GM19372 (cell line): ENCODE data around the gene CEP72.
"Not testable (repeated sequence)": the region's sequence is repeated elsewhere in the genome, so short reads cannot be mapped to it uniquely, and the experiment has no call there.

Source experiments
- ATAC-seq: cut with Tn5 transposase; IDR thresholded peaks from one replicate; pipeline ENCODE4 v1.9.1; 2021; ENCODE audit warnings: mild to moderate bottlenecking, low read depth, moderate library complexity; ENCODE audit not compliant: unreplicated experiment

Gene CEP72

DNA sequence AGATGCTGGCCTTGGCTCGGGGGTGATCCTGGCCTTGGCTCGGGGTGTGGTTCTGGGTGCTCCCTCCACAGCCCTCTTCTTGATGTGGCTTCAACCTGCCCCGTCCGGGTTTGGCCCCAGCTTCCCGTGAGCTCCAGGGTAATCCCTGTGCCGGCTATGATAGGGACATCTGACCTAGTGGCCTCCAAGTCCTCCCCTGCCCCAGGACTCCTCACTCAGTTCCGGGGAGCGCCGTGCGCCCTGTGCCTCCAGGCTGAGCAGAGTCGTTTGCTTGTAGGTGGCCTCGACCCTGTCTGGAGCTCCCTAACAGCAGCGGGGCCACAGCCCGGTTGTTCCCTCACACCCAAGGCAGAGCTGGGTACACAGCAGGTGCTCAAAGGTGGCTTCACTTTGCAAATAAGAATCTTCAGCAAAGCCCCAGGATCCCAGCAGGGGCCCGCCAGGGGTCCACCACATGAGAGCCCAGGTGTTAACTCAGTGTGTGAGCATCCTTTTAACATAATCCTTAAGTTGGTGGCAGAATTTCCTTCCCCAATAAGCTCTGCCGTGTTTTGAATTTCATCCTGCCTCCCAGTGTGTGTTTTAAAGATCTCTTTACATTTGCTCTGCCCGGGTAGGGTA is 32.3 kb upstream of the CEP72 start:
- no peak for ATAC-seq

DNA sequence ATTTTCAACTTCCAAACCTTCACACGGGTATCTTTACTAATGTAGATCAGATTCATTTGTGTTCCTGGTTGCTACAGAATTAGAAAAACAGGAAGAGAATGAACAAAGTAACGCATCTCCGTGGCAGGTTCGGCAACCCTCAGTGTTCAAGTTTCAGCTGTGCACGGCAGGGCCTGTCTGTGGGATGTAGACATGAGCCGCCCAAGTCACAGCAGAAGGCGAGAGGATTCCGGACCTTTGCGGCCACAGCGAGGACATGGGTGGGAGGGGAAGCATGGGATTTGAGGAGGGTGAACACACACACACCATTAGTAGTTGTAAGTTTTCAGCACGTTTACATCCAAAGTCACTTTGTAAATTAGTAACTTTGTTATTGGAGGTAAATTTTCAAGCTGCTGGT is 31.7 kb upstream of the CEP72 start:
- ATAC-seq = no peak

DNA sequence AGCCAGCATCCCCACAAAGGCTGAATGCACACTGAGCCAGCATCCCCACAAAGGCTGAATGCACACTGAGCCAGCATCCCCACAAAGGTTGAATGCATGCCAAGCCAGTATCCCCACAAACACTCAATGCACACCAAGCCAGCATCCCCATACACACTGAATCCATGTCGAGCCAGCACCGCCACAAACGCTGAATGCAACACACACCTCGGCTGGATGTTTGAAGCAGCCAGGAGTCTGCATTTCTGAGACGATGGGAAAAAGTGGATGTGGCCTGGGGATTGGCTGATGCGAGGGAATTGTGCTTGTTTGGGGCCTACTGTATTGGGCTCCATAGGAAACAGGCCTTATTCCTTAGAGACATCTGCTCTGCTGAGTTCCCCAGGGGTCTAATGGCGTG is 30.9 kb upstream of the CEP72 start:
- no peak for ATAC-seq

DNA sequence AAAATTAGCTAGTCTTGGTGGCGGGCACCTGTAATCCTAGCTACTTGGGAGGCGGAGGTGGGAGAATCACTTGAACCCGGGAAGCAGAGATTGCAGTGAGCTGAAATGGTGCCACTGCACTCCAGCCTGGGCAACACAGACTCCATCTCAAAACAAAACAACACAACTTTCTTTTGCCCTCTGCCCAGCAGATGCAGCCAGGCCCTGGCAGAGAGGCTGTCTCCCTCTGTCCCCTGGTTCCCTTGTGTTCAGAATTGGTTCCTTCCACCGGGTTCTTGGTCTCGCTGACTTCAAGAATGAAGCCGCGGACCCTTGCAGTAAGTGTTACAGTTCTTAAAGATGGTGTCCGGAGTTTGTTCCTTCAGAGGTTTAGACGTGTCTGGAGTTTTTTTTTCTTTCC is 30.2 kb upstream of the CEP72 start:
- ATAC-seq = no peak

DNA sequence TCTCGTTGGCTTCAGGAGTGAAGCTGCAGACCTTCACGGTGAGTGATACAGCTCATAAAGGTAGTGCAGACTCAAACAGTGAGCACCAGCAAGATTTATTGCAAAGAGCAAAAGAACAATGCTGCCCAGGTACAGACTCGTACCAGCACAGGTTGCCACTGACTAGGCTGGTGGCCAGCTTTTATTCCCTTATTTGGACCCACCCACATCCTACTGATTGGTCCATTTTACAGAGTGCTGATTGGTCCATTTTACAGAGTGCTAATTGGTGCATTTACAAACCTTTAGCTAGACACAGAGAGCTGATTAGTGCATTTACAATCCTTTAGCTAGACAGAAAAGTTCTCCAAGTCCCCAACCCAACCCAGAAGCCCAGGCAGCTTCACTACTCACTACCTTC is 29.7 kb upstream of the CEP72 start:
- ATAC-seq = not testable (repeated sequence)

DNA sequence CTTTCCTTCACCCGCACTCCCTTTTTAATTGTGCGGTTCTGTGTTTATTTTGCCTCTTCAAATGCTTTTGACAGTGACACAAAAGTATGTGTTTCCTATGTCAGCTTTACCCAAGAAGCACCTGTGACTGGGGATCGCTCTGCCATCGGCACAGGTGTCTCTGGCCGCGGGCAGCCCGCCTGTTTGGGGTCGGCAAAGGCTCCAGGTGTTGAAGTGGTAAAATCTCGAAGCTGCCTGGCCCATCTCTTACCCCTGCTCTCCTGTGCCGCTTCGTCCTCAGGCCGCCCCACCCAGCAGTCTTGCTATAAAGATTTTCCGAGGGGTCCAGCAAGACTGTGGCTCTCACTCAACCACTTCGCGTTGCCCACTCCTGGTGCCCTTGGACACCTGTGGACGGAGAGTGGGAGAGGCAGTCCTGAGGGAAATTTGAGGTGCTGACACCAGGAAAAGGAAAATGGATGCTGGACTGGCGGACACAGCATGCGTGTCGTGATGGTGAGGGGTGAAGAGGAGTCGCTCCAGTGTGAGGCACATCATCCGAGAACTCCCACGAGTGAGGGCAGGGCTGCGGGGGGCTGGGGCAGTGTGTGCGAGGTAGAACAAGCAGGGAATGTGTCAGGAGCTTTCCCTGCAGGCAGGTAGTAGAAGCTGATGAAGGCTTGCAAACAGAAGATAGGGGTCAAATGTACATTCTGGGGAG is 29.1 kb upstream of the CEP72 start:
- no peak for ATAC-seq

DNA sequence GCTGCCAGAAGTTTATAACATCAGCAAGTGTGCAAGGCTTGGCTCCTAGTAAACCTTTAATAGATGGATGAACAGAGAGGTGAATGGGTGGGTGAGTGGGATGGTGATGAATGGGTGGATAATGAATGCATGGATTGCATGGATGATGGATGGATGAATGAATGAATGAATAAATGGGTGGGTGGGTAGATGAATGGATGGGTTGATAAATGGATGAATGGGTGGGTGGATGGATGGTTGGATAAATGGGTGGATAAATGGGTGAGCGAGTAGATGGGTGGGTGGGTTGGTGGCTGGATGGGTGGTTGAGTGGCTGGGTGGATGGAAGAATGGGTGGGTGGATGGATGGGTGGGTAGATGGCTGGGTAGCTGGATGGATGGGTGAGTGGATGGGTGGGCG is 28.5 kb upstream of the CEP72 start:
- ATAC-seq = no peak

DNA sequence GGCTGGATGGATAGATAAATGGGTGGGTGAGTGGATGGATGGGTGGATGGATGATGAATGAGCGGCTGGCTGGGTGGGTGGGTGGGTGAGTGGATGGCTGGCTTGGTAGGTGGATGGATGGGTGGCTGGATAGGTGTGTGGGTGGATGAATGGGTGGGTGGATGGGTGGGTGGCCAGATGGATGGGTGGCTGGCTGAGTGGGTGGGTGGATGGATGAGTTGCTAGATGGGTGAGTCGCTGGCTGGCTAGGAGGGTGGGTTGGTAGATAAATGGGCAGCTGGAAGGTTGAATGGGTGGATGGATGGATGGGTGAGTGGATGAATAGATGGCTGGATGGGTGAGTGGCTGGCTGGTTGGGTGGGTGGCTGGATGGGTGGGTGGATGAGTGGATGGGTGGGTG is 27.9 kb upstream of the CEP72 start:
- ATAC-seq = no peak

DNA sequence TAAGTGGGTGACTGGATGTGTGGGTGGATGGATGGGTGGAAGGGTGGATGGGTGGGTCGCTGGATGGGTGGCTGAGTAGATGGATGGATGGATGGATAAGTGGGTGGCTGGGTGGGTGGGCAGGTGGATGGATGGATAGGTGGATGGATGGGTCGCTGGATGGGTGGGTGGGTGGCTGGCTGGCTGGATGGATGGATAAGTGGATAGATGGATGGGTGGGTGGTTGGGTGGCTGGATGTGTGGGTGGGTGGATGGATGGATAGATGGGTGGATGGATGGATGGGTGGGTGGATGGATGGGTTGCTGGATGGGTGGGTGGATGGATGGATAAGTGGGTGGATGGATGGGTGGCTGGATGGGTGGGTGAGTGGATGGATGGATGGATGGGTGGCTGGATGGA is 27.3 kb upstream of the CEP72 start:
- no peak for ATAC-seq

DNA sequence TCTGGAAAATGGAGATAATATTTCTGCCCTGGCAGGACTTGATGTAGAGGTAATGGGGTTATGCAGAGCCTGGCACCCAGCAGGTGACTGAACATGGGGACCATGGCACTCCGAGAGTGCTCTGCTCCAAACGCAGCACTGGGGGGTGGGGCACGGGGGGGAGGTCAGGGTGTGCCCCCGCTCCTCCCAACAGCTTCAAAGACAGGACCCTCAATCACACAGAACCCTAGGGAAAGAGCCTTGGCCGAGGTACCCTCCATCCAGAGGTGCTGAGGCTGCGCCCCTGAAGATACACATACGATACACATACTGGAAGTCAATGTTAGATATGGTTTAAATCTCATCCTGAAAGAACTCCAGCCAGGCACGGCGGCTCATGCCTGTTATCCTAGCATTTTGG is 26.6 kb upstream of the CEP72 start:
- no peak for ATAC-seq

DNA sequence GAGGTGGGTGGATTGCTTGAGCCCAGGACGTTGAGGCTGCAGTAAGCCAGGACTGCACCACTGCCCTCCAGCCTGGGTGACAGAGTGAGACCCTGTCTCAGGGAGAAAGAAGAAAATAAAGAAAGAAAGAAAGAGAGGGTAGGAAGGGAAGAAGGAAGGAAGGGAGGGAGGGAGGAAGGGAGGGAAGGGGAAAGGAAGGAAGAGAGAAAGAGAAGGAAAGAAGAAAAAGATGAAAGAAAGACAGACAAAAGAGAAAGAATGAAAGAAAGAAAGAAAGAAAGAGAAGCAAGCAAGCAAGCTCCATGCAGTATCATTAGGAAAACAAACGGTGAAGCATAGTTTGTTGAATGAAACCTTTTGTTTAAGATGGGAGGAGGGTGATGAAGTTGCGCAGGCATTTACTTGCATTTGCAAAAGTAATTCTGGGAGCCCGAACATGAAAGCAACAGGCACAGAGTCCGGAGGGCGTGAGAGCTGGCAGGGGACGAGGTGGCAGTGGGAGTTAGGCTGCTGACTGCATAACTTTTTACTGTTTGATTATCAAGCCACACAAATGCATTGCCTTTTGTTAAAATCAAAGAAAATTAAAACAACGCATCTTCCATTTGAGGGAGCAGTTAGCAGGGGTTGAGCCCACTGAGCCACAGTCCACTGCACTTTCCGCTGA is 26.0 kb upstream of the CEP72 start:
- ATAC-seq = no peak

DNA sequence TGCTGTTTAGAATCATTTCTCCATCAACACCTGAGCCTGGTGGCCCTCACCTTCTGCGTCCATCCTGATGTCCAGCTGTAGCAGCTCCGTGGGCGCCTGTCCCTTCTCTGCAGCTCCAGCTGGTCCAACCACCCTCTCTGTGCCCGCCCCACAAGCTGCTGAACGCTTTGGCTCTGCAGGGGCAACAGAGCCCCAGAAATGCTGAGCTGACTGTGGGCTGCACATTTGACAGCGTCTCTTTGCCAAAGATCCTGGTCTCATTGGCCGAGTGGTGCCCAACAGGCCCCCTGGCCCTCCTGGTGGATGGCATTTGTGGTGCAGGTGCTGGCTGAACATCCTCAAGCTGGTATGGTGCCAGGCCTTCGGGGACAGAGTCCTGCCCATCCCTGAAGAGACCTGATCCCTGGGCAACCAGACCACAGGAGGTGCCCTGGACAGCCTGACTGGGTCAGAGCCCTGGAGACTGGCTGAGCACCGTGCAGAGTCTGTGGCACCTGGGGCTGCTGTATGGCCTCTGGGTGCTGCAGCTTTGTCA is 25.3 kb upstream of the CEP72 start:
- no peak for ATAC-seq

DNA sequence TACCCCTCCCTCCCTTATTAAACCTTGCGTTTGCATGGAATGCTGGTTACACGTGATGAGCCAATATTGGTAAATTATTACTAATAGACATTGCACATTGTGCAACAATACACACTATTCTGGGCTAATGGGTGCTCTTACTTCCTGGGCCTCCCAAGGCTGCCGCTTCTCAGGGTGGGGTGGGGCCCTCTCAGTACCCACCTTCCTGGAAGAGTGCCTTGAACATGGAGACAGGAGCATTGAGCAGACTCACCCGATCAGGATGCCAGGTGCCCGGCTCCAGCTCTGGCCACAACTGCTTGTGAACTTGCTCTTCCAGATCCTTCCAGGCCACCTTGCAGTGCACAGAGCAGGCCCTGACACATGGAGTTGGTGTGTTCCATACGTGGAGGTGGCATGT is 24.7 kb upstream of the CEP72 start:
- ATAC-seq = no peak

DNA sequence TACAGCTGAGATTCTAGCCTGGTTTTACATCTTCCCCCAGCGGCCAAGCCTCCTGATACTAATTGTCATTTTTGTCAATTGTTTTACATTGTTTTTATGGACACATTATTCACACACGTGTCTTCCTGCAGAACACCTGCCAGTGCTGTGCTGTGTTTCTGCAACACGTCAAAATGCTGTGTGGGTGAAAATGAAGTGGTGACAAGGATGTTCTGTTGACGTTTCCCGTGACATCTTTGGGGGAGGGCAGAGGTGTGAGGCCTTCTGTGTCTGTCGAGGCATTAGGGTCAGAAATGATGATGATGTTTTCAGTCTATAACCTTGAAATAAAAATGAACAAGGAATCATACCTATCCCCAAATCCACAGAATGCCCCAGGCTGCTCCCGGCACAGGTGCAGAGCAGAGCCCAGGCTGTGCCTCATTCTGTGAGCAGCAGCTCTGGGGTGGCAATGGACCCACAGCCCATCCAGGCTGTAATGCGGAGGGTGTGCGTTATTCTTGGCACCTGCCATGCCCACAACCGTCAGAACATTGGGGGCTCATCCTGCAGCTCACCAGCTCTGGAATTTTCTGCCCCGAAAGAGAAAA is 23.6 kb upstream of the CEP72 start:
- no peak for ATAC-seq

DNA sequence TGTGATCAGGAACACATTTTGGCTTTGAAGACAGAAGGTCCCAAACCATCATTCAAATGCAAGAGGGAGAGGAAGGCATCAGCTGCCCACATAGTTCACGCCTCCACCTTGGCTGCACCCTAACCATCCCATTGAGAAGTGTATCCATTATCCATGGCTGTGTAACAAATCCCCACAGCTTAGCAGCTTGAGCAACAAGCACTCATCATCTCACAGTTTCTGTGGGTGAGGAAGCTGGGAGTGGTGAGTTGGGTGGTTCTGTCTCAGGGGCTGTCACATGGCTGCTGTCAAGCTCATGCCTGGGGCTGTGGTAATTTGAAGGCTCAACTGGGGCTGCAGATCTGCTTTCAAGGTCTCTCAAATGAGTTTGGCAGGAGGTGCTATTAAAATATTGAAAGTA is 23.0 kb upstream of the CEP72 start:
- no peak for ATAC-seq

DNA sequence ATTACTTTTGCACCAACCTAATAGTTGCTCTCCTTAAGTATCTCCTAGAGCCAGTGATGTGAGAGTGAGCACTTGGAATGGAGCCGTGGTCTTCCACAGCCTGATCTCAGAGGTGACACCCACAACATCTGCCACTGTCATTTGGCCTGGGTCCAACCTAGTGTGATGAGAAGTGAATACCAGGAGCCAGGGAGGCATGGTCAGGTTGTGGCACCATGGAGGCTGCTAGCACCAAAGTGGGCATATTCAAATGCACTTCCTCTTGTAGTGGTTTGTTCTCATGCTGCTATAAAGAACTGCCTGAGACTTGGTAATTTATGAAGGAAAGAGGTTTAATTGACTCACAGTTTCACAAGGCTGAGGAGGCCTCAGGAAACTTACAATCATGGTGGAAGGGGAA is 22.6 kb upstream of the CEP72 start:
- no peak for ATAC-seq

DNA sequence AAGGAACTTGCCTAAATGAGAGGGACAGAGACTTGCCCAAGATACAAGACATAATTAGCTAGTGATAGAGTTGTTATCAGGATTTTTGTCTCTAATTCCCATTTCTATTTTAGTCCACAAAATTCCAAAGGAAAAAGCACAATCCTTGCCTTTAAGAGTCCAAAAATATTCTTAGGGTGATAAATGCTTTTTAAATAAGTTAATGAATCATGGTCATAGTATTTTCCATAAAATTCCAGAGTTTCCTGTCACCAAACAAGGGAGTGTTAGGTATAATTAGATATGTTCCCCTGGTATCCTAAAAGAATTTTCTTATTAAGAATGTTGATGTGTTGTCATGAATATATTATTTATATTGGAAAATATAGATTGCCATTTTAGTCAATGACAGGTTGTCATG is 21.8 kb upstream of the CEP72 start:
- ATAC-seq = no peak

DNA sequence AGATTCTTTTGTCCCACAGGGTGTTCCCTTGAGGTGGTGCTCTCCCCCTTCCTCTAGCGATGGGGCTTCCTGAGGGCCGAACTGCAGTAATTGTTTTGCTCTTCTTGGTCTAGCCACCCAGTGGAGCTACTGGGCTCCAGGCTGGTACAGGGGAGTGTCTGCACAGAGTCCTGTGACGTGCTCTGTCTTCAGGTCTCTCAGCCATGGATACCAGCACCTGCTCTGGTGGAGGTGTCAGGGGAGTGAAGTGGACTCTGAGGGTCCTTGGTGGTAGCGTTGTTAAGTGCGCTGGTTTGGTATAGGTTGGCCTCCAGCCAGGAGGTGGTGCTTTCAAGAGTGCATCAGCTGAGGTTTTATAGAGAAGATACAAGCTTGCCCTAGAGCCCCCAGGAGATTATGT is 20.4 kb upstream of the CEP72 start:
- ATAC-seq = no peak

DNA sequence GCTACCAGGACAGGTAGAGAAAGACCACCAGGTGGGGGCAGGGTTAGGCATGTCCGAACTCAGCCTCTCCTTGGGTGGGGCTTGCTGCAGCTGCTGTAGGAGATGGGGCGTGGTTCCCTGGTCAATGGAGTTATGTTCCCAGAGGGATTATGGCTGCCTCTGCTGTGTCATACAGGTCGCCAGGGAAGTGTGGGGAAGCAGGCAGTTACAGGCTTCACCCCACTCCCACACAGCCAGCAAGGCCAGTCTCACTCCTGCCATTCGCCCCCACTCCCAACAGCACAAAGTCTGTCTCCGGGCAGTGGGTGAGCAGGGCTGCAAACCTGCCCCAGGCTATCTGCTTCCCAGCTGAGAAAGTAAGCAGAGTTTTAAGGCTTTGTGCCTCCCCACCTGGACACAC is 20.0 kb upstream of the CEP72 start:
- ATAC-seq = no peak

DNA sequence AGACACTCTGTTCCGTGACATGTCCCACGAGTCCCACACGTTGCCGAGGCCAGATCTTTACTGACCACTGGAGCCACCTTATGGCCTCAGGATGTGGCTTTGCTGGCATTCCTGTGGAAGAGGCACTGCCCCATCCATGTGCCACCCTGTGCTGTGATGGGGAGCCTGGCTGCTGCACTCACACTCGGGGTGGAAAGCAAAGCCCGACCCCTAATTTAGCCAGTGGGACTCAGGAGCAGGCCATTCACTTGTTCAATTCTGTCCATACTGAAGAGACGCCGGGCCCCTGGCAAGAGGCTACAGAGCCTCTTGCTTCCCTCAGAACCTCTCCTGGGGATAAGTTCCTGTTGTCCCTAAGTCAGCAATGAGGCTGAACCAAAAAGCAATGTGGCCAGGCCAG is 18.6 kb upstream of the CEP72 start:
- ATAC-seq = no peak

DNA sequence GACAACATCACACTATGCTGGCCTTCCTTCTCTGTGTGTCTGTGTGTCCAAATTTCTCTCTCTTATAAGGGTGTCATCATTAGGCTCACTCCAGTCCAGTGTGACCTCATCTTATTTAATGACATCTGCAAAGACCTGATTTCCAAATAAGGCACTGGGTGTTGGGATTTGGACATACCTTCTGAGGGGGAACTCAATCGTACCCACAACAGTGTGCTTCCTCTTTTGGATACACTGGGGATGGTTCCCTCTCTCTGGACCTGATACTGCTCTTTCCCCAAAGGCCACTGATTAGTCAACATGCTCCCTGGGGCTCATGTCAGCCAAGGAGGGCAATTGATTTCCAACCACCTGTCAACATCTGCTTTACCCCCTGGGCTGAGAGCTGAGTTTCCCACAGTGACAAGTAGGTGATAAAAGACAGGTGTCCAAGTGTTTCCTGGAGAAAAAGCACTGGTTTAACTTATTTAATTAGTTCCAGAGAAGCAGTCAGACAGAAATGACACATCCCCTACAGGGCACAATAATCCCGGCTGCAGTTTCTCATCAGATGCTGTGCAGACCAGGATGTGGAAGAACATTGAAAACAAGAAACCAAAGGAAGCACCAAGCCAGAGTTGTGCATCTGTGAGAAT is 17.8 kb upstream of the CEP72 start:
- no peak for ATAC-seq
